IMR-90 (cell line): ENCODE measurements around the gene KCNK7. TPM values are rescaled to one million over a fixed set of nuclear protein-coding genes. Genes with fewer than 3 reads are reported as not detected.

Source experiments
- ATAC-seq: fragments of 200-7000 bp; cut with Tn5 transposase; 2 replicates; pipeline ENCODE4 v1.9.1; 2020; ENCODE audit warnings: low read depth, mild to moderate bottlenecking, moderate library complexity
- BruUV-seq: library from RNA; stranded (reverse); fragments of 400-500 nt; replicated peaks from 2 replicates; lab custom pipeline; 2021; lab: Mats Ljungman, UMichigan
- CTCF ChIA-PET: fragments of 300-600 bp; formaldehyde crosslinking; extraction: SDS; loops from one replicate; lab custom pipeline; 2021; ENCODE audit warnings: antibody characterized with exemption; lab: Yijun Ruan, JAX
- POLR2A ChIA-PET: fragments of 300-600 bp; sonication (Branson Sonifier 250); formaldehyde crosslinking; loops from one replicate; lab custom pipeline; 2022; ENCODE audit warnings: antibody characterized with exemption; ENCODE audit not compliant: unreplicated experiment; lab: Charles Lee
- DNase-seq: peaks from one replicate; pipeline ENCODE4 v3.0.0; 2013
- H2AFZ ChIP-seq: replicated peaks from 2 replicates; pipeline ENCODE3; 2013; ENCODE audit warnings: low read length, mild to moderate bottlenecking; ENCODE audit not compliant: poor library complexity
- H2AK5ac ChIP-seq: 2 replicates; pipeline ENCODE4 v1.6.1; 2013; ENCODE audit warnings: low read depth, low read length, inconsistent platforms
- H2AK9ac ChIP-seq: replicated peaks from 2 replicates; pipeline ENCODE3; 2013; ENCODE audit warnings: mild to moderate bottlenecking, low read depth, low read length, moderate library complexity; ENCODE audit not compliant: poor library complexity
- H2BK120ac ChIP-seq: 2 replicates; pipeline ENCODE4 v1.6.1; 2013; ENCODE audit warnings: low read depth, low read length, inconsistent platforms
- H2BK15ac ChIP-seq: 3 replicates; pipeline ENCODE4 v1.6.1; 2013; ENCODE audit warnings: low read depth, low read length, inconsistent platforms
- H2BK20ac ChIP-seq: 2 replicates; pipeline ENCODE4 v1.6.1; 2013; ENCODE audit warnings: low read depth, mild to moderate bottlenecking, inconsistent platforms, low read length, moderate library complexity
- H2BK5ac ChIP-seq: 2 replicates; pipeline ENCODE4 v1.6.1; 2013; ENCODE audit warnings: mild to moderate bottlenecking, low read depth, low read length, inconsistent platforms; ENCODE audit not compliant: poor library complexity, severe bottlenecking
- H3K14ac ChIP-seq: replicated peaks from 2 replicates; pipeline ENCODE4 v1.6.1; 2013; ENCODE audit warnings: low read depth, low read length, inconsistent platforms
- H3K18ac ChIP-seq: 2 replicates; pipeline ENCODE4 v1.6.1; 2013; ENCODE audit warnings: low read depth, low read length, control low read depth
- H3K23ac ChIP-seq: 2 replicates; pipeline ENCODE4 v1.6.1; 2013; ENCODE audit warnings: low read depth, low read length, inconsistent platforms
- H3K27ac ChIP-seq: 2 replicates; pipeline ENCODE4 v1.5.1; 2013; ENCODE audit warnings: mild to moderate bottlenecking, control low read depth, low read length; ENCODE audit not compliant: insufficient read depth
- H3K27me3 ChIP-seq: 2 replicates; pipeline ENCODE4 v1.6.1; 2013; ENCODE audit warnings: low read length; ENCODE audit not compliant: control insufficient read depth, insufficient read depth
- H3K36me3 ChIP-seq: 2 replicates; pipeline ENCODE4 v1.6.1; 2013; ENCODE audit warnings: low read length, mixed read lengths; ENCODE audit not compliant: control insufficient read depth, insufficient read depth
- H3K4ac ChIP-seq: 2 replicates; pipeline ENCODE4 v1.6.1; 2013; ENCODE audit warnings: low read depth, low read length, inconsistent platforms
- H3K4me1 ChIP-seq: 2 replicates; pipeline ENCODE4 v1.6.1; 2013; ENCODE audit warnings: low read length, mixed read lengths; ENCODE audit not compliant: control insufficient read depth, insufficient read depth
- H3K4me2 ChIP-seq: 2 replicates; pipeline ENCODE4 v1.6.1; 2013; ENCODE audit warnings: low read depth, mild to moderate bottlenecking, control low read depth, low read length, moderate library complexity
- H3K4me3 ChIP-seq: 2 replicates; pipeline ENCODE4 v1.5.1; 2013; ENCODE audit warnings: low read depth, mild to moderate bottlenecking, control low read depth, low read length, moderate library complexity; ENCODE audit not compliant: insufficient read depth
- H3K56ac ChIP-seq: 2 replicates; pipeline ENCODE4 v1.6.1; 2013; ENCODE audit warnings: low read length, inconsistent platforms; ENCODE audit not compliant: insufficient read depth; ENCODE audit errors: extremely low read depth
- H3K79me1 ChIP-seq, 2 experiments: 2 replicates each; pipeline ENCODE4 v1.6.1; 2013; ENCODE audit warnings: low read length in 2 of 2, inconsistent platforms in 1 of 2, low read depth in 1 of 2
- H3K9ac ChIP-seq: 2 replicates; pipeline ENCODE4 v1.6.1; 2013; ENCODE audit warnings: low read depth, low read length, control low read depth
- H3K9me1 ChIP-seq: 2 replicates; pipeline ENCODE4 v1.6.1; 2013; ENCODE audit warnings: low read length, inconsistent platforms; ENCODE audit not compliant: insufficient read depth
- H3K9me3 ChIP-seq: 2 replicates; pipeline ENCODE4 v1.6.1; 2013; ENCODE audit warnings: low read length; ENCODE audit not compliant: control insufficient read depth, insufficient read depth
- H4K20me1 ChIP-seq: 2 replicates; pipeline ENCODE4 v1.6.1; 2013; ENCODE audit warnings: low read length, inconsistent platforms; ENCODE audit not compliant: insufficient read depth
- H4K5ac ChIP-seq: 2 replicates; pipeline ENCODE4 v1.6.1; 2013; ENCODE audit warnings: mild to moderate bottlenecking, low read depth, low read length, control low read depth
- H4K8ac ChIP-seq, 2 experiments: 2 replicates each; pipeline ENCODE4 v1.6.1; 2013; ENCODE audit warnings: low read depth in 2 of 2, low read length in 2 of 2, control low read depth in 1 of 2, inconsistent platforms in 1 of 2
- H4K91ac ChIP-seq: 2 replicates; pipeline ENCODE4 v1.6.1; 2013; ENCODE audit warnings: low read depth, low read length, inconsistent platforms; ENCODE audit not compliant: insufficient read depth
- RFX5 ChIP-seq: IDR thresholded peaks from 2 replicates; pipeline ENCODE4 v1.8.0; 2012; ENCODE audit warnings: low read depth, mild to moderate bottlenecking, low read length, moderate library complexity
- WGBS, 2 experiments: methylation state at CpG; one replicate each; pipeline versions ENCODE4 v1.1.5 to v1.1.7; 2013; ENCODE audit warnings: missing lambda C conversion rate in 2 of 2; ENCODE audit not compliant: insufficient read length in 1 of 2; ENCODE audit errors: extremely low coverage in 2 of 2; 5-methylcytosine and 5-hydroxymethylcytosine counted together
- dilution Hi-C: fragments of 300-500 bp; cut with HindIII; formaldehyde crosslinking; loops from one replicate; pipeline ENCODE4 v1.14.3; 2018; ENCODE audit warnings: low sequenced_read_pairs; ENCODE audit not compliant: unreplicated experiment
- in situ Hi-C: fragments of 300-500 bp; cut with MboI; formaldehyde crosslinking; loops from 3 replicates; pipeline ENCODE4 v1.14.3; 2019; ENCODE audit warnings: low sequenced_read_pairs, inconsistent platforms, mixed read lengths
- intact Hi-C: fragments of 100-400 bp; cut with micrococcal nuclease; formaldehyde crosslinking; loops from 2 replicates; pipeline ENCODE4 v1.10.0; 2022
- polyA plus RNA-seq, 3 experiments: library from polyadenylated mRNA; depleted of rRNA; stranded (reverse); fragments of >200 nt; gene quantifications; 2 replicates each; pipeline ENCODE4 v1.2.3, GENCODE V29; 2012; ENCODE audit warnings: low replicate concordance in 1 of 3
- total RNA-seq: library from RNA; depleted of rRNA; stranded (reverse); fragments of >200 nt; gene quantifications from 2 replicates; pipeline ENCODE4 v1.2.3, GENCODE V29; 2012

KCNK7 gene
- total and polyA plus RNA-seq, 2 of the 4 experiments (the other 2 are of a cell fraction), result 0.09 TPM; not detected in 1

- no peak overlapping the region for H4K5ac ChIP-seq
- H4K20me1 ChIP-seq, result peaks cover 8% of the 10 kb centered on the region
- H3K4me1 ChIP-seq, result no peaks in the 10 kb centered on the region
- no peak overlapping the region for H2BK20ac ChIP-seq
- no peak overlapping the region for H3K18ac ChIP-seq
- H2BK15ac ChIP-seq, result no peak overlapping the region
- no peak overlapping the region for H2AK5ac ChIP-seq
- no peak overlapping the region for H3K9ac ChIP-seq
- no peaks in the 10 kb centered on the region for H3K9me1 ChIP-seq
- H4K8ac ChIP-seq, result no peak overlapping the region
- ATAC-seq (no peak), DNase-seq (no peak)
- H3K27ac ChIP-seq, result no peak overlapping the region
- H3K56ac ChIP-seq, result no peak overlapping the region
- ChIA-PET CTCF (no interaction called here), POLR2A (no interaction called here)
- BruUV-seq, result no TSS peak
- H4K91ac ChIP-seq, result no peak overlapping the region
- in situ Hi-C loops (no loop called here), intact Hi-C loops (no loop called here), dilution Hi-C loops (no loop called here)
- no peak overlapping the region for H3K4ac ChIP-seq
- H3K36me3 ChIP-seq, result peaks cover 50% of the 10 kb centered on the region
- H3K4me3 ChIP-seq, result no peak overlapping the region
- no peak overlapping the region for H3K23ac ChIP-seq
- no peak overlapping the region for H2AFZ ChIP-seq
- WGBS, 2 experiments, result no CpG with 5 or more reads among the region's 3 CpGs
- H3K14ac ChIP-seq, result no peak overlapping the region
- H3K79me1 ChIP-seq, result peaks cover 3 to 8% of the 10 kb centered on the region in 2 experiments; a peak in 3 of 4 replicates
- TF ChIP-seq RFX5, result no peak
- H2BK5ac ChIP-seq, result no peak overlapping the region
- no peak overlapping the region for H2BK120ac ChIP-seq
- no peak overlapping the region for H2AK9ac ChIP-seq
- H3K4me2 ChIP-seq, result no peak overlapping the region
- no peaks in the 10 kb centered on the region for H3K9me3 ChIP-seq
- H3K27me3 ChIP-seq, result no peaks in the 10 kb centered on the region
Observed at GRCh38 chr11:65549096-65549495, 46.5 kb downstream of the KCNK7 start.
